Measurements from ENCODE around the gene USP5.
A peak's percentile ranks its signal among the peaks of the same experiment; 100 is the strongest.

The USP5 gene

DNA sequence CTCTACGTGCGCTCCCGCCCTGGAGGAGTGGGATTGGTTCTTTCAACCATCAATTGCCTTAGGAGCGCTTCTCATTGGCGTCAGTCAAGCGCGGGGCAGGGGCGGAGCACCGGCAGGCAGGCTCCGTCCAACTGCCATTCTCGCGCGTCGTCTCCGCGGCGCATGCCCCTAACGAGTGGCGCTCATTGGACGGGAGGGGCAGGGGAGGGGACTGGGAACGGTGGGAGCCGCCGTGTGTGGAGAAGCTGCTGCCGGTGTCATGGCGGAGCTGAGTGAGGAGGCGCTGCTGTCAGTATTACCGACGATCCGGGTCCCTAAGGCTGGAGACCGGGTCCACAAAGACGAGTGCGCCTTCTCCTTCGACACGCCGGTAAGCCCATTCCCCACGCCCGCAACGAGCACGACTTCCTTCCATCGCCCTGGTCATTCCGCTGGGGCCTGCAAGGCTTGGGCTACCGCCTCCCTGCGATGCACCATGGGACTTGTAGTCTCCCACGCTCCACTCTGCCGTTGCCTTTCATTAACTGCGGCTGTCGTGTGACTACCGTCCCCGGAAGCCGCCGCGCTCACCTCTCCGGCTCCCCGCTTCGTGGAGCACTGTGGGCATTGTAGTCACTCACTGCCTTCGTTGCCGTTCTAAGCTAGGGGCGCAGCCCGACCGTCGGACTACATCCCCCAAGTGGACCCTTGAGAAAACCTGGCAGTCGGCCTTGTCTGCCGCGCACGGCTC, at the start of gene USP5:
Gene USP5, plus strand, starts transcription at position 230 of the 730 bp plus-strand sequence. Its CDS starts 30 bp downstream, at position 260.
- H3K4me3 ChIP-seq (ENCODE audit: low read depth, low read length): peak within 1 kb of the TSS; percentile 77
- H3K36me3 ChIP-seq: peaks cover 62% of the 10 kb centered on the region
- H3K9me3 ChIP-seq (ENCODE audit: severe bottlenecking): no peaks in the 10 kb centered on the region
- TF ChIP-seq, protein P1, sequence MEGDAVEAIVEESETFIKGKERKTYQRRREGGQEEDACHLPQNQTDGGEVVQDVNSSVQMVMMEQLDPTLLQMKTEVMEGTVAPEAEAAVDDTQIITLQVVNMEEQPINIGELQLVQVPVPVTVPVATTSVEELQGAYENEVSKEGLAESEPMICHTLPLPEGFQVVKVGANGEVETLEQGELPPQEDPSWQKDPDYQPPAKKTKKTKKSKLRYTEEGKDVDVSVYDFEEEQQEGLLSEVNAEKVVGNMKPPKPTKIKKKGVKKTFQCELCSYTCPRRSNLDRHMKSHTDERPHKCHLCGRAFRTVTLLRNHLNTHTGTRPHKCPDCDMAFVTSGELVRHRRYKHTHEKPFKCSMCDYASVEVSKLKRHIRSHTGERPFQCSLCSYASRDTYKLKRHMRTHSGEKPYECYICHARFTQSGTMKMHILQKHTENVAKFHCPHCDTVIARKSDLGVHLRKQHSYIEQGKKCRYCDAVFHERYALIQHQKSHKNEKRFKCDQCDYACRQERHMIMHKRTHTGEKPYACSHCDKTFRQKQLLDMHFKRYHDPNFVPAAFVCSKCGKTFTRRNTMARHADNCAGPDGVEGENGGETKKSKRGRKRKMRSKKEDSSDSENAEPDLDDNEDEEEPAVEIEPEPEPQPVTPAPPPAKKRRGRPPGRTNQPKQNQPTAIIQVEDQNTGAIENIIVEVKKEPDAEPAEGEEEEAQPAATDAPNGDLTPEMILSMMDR (IDR thresholded peaks at IDR 0.05; ENCODE audit: low read depth, low read length): no peak
- DNase-seq: peak; percentile 99
- H3K27ac ChIP-seq: peak within 1 kb of the TSS; percentile 92
- H3K27me3 ChIP-seq (ENCODE audit: insufficient read depth, low read depth, severe bottlenecking): no peaks in the 10 kb centered on the region

DNA sequence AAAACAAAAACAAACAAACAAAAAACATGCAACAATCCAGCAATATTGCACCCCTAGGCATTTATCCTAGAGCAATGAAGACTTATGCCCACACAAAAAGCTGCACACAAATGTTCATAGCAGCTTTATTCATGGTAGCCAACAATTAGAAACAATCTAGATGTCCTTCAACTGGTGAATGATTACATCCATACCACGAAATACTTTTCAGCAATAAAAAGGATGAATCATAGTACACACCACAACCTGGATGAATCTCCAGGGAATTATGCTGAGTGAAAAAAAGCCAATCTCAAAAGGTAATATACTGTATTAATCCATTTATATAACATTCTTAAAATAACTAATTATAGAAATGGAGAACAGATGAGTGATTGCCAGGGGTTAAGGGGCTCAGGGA, 44.8 kb upstream of the USP5 start:
- Histone ChIP-seq H3K36me3 (no peaks in the 10 kb centered on the region), H3K4me3 (ENCODE audit: low read depth, low read length) (no peak overlapping the region), H3K27me3 (ENCODE audit: insufficient read depth, low read depth, severe bottlenecking) (no peaks in the 10 kb centered on the region), H3K27ac (no peak overlapping the region), H3K9me3 (ENCODE audit: severe bottlenecking) (peaks cover 2% of the 10 kb centered on the region)
- no peak for DNase-seq
- TF ChIP-seq, protein P1 (IDR thresholded peaks at IDR 0.05; ENCODE audit: low read depth, low read length): no peak

GRCh38 chr12:6809056-6809455, 42.9 kb upstream of the USP5 start:
- Histone ChIP-seq H3K27ac (no peak overlapping the region), H3K36me3 (no peaks in the 10 kb centered on the region), H3K4me3 (ENCODE audit: low read depth, low read length) (no peak overlapping the region), H3K9me3 (ENCODE audit: severe bottlenecking) (no peaks in the 10 kb centered on the region), H3K27me3 (ENCODE audit: insufficient read depth, low read depth, severe bottlenecking) (no peaks in the 10 kb centered on the region)
- no peak for DNase-seq
- TF ChIP-seq, protein P1 (IDR thresholded peaks at IDR 0.05; ENCODE audit: low read depth, low read length): no peak

GRCh38 chr12:6810758-6811157, 41.2 kb upstream of the USP5 start:
- DNase-seq: no peak
- Histone ChIP-seq H3K9me3 (ENCODE audit: severe bottlenecking) (no peaks in the 10 kb centered on the region), H3K4me3 (ENCODE audit: low read depth, low read length) (no peak overlapping the region), H3K27me3 (ENCODE audit: insufficient read depth, low read depth, severe bottlenecking) (no peaks in the 10 kb centered on the region), H3K27ac (no peak overlapping the region), H3K36me3 (no peaks in the 10 kb centered on the region)
- TF ChIP-seq, protein P1 (IDR thresholded peaks at IDR 0.05; ENCODE audit: low read depth, low read length): no peak

DNA sequence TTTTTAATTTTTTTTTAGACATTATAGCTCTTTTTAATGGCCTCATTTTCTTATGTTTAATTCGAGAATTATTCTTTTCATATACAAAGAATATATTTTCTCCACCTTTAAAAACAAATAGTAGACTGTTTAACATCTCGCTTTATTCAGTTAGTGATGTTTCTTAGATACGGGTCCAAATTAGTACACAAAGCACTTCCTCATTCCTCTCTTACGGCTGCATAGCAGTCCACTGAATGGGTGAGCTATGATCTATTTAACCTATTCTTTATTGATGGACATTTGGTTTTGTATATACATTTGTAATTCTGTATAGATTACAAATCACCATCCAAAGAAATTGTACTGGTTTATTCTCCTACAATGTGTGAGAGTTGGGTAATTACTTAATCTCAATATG, 38.6 kb upstream of the USP5 start:
- TF ChIP-seq, protein P1 (IDR thresholded peaks at IDR 0.05; ENCODE audit: low read depth, low read length): no peak
- no peaks in the 10 kb centered on the region for H3K36me3 ChIP-seq
- H3K27ac ChIP-seq: no peak overlapping the region
- H3K27me3 ChIP-seq (ENCODE audit: insufficient read depth, low read depth, severe bottlenecking): no peaks in the 10 kb centered on the region
- no peaks in the 10 kb centered on the region for H3K9me3 ChIP-seq (ENCODE audit: severe bottlenecking)
- no peak overlapping the region for H3K4me3 ChIP-seq (ENCODE audit: low read depth, low read length)
- DNase-seq: no peak

DNA sequence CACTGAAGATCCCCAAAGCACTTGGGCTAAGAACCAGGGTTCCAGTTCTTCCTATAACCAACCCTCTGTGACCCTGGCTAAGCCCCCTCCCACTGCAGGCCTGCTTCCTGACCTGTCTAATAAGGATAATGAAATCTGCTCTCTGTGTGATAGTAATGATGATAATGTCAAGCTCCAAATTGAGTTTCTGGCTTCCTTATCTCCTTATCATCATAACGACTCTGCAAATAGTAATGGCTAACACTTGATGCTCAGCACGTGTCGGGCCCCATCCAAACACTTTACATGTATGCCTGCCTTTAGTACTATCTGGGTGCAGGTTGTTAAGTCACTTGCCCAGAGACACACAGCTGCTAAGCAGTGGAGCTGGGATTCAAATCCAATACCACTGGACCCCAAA, 35.4 kb upstream of the USP5 start:
- H3K36me3 ChIP-seq: no peaks in the 10 kb centered on the region
- H3K27me3 ChIP-seq (ENCODE audit: insufficient read depth, low read depth, severe bottlenecking): no peaks in the 10 kb centered on the region
- no peaks in the 10 kb centered on the region for H3K9me3 ChIP-seq (ENCODE audit: severe bottlenecking)
- H3K4me3 ChIP-seq (ENCODE audit: low read depth, low read length): no peak overlapping the region
- H3K27ac ChIP-seq: no peak overlapping the region
- DNase-seq: no peak
- TF ChIP-seq, protein P1 (IDR thresholded peaks at IDR 0.05; ENCODE audit: low read depth, low read length): no peak
